Measurements from ENCODE around the gene OGDHL.

OGDHL gene

DNA sequence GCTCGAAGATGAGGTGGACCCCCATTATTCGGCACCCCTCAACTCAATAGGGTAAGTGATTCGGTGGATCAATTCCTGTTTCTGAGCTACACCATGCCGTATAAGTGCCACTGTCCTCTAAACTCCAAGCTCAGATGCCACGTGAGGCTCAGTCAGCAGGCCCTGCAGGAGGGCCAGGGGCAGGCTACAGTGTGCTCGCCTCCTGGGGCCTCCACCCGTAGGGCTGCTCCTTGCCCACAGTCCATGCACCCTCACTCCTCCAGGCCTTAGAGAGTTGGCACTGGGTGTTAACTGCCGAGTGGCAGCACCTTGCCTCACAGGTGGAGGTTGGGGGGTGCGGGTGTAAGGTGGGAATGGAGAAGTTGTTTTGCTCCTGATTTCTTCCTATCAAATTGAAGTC is 70.5 kb downstream of the OGDHL start:
- peaks cover 24% of the 10 kb centered on the region for H3K27me3 ChIP-seq (ENCODE audit: insufficient read depth, poor library complexity, severe bottlenecking)
- TF ChIP-seq SPI1 (IDR thresholded peaks at IDR 0.05; ENCODE audit: borderline replicate concordance, low read depth) (no peak), GABPA (IDR thresholded peaks at IDR 0.05; ENCODE audit: low read depth) (no peak), POLR2AphosphoS5 (IDR thresholded peaks at IDR 0.05; ENCODE audit: low read depth) (no peak)
- TF ChIP-seq, protein P1, sequence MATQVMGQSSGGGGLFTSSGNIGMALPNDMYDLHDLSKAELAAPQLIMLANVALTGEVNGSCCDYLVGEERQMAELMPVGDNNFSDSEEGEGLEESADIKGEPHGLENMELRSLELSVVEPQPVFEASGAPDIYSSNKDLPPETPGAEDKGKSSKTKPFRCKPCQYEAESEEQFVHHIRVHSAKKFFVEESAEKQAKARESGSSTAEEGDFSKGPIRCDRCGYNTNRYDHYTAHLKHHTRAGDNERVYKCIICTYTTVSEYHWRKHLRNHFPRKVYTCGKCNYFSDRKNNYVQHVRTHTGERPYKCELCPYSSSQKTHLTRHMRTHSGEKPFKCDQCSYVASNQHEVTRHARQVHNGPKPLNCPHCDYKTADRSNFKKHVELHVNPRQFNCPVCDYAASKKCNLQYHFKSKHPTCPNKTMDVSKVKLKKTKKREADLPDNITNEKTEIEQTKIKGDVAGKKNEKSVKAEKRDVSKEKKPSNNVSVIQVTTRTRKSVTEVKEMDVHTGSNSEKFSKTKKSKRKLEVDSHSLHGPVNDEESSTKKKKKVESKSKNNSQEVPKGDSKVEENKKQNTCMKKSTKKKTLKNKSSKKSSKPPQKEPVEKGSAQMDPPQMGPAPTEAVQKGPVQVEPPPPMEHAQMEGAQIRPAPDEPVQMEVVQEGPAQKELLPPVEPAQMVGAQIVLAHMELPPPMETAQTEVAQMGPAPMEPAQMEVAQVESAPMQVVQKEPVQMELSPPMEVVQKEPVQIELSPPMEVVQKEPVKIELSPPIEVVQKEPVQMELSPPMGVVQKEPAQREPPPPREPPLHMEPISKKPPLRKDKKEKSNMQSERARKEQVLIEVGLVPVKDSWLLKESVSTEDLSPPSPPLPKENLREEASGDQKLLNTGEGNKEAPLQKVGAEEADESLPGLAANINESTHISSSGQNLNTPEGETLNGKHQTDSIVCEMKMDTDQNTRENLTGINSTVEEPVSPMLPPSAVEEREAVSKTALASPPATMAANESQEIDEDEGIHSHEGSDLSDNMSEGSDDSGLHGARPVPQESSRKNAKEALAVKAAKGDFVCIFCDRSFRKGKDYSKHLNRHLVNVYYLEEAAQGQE (IDR thresholded peaks at IDR 0.05; ENCODE audit: insufficient replicate concordance, low read depth), result no peak
- TF ChIP-seq, protein P2, sequence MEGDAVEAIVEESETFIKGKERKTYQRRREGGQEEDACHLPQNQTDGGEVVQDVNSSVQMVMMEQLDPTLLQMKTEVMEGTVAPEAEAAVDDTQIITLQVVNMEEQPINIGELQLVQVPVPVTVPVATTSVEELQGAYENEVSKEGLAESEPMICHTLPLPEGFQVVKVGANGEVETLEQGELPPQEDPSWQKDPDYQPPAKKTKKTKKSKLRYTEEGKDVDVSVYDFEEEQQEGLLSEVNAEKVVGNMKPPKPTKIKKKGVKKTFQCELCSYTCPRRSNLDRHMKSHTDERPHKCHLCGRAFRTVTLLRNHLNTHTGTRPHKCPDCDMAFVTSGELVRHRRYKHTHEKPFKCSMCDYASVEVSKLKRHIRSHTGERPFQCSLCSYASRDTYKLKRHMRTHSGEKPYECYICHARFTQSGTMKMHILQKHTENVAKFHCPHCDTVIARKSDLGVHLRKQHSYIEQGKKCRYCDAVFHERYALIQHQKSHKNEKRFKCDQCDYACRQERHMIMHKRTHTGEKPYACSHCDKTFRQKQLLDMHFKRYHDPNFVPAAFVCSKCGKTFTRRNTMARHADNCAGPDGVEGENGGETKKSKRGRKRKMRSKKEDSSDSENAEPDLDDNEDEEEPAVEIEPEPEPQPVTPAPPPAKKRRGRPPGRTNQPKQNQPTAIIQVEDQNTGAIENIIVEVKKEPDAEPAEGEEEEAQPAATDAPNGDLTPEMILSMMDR (IDR thresholded peaks at IDR 0.05; ENCODE audit: insufficient read depth, low read length), result no peak
- no peak overlapping the region for H3K4me3 ChIP-seq (replicated peaks; ENCODE audit: insufficient read depth, low read length)
- DNase-seq (ENCODE audit: low read depth in 1 of 2, low spot score in 1 of 2), result no peak
- no peak overlapping the region for H3K27ac ChIP-seq (replicated peaks)

DNA sequence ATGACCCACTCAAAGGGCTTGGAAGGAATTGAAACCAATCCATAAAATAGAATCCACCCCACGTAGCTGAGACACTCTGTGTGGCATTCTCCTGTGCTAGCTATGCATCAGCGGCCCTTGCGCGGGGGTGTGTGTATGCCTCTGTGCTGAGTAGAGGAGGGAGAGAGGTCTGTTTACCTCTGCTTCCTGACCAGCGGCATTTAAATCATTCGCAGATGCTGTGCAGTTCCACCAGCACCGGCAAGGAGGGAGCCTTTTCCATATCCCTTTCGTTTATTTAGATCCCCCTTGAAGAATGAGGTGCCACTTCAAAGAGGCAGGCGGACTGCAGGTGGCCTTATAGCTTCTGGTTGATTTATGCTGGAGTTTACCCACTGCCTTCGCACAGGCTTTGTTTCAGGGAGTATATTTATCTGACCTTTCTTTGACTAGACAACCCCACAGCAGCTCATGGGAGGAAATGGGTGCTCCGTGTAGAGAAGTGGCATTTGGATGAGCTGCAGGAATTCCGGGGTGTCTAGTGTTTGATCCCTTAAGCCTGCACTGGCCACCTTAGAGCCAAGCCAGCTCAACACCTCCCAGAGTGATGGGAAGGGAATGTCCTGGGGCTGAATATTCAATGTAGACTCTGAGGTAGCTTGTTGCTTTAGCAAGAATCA is 71.3 kb downstream of the OGDHL start:
- TF ChIP-seq, protein P2 (IDR thresholded peaks at IDR 0.05; ENCODE audit: insufficient read depth, low read length), result no peak
- no peak for TF ChIP-seq SPI1 (IDR thresholded peaks at IDR 0.05; ENCODE audit: borderline replicate concordance, low read depth)
- no peak for TF ChIP-seq POLR2AphosphoS5 (IDR thresholded peaks at IDR 0.05; ENCODE audit: low read depth)
- TF ChIP-seq, protein P1 (IDR thresholded peaks at IDR 0.05; ENCODE audit: insufficient replicate concordance, low read depth), result no peak
- TF ChIP-seq GABPA (IDR thresholded peaks at IDR 0.05; ENCODE audit: low read depth), result no peak
- no peak overlapping the region for H3K4me3 ChIP-seq (replicated peaks; ENCODE audit: insufficient read depth, low read length)
- peaks cover 24% of the 10 kb centered on the region for H3K27me3 ChIP-seq (ENCODE audit: insufficient read depth, poor library complexity, severe bottlenecking)
- H3K27ac ChIP-seq (replicated peaks), result no peak overlapping the region
- no peak for DNase-seq (ENCODE audit: low read depth in 1 of 2, low spot score in 1 of 2)

DNA sequence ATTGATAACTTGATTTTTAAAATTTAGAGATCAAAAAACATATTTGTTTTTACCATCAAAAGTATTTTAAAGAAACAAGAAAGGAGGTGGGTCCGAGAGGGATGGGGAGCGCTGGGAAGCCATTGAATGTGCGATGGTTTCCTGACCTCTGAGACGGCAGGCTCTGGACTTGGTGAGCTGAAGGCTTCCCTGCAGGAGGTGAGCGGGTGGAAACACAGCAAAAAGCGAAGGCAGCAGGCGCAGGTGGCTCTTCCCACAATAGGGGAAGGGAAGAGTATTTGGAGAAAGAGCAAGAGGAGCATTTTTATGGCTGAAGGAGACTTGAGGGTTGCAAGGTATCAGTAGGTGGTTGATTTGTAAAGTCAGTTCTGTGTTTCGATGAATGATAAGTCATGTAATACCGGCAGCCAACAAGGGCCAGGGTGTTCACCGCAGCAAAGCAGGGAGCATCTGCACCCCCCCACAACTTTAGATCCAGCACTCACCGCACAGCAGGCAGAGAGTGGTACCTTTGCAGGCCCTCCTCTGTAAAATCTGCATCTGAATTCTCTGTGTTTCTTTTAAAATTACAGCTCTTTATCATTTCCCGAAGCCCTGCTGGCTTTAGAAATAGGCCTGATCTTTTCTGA is 72.1 kb downstream of the OGDHL start:
- Histone ChIP-seq H3K4me3 (replicated peaks; ENCODE audit: insufficient read depth, low read length) (no peak overlapping the region), H3K27me3 (ENCODE audit: insufficient read depth, poor library complexity, severe bottlenecking) (peaks cover 24% of the 10 kb centered on the region), H3K27ac (replicated peaks) (no peak overlapping the region)
- DNase-seq (ENCODE audit: low read depth in 1 of 2, low spot score in 1 of 2), result no peak
- TF ChIP-seq, protein P1 (IDR thresholded peaks at IDR 0.05; ENCODE audit: insufficient replicate concordance, low read depth), result no peak
- TF ChIP-seq POLR2AphosphoS5 (IDR thresholded peaks at IDR 0.05; ENCODE audit: low read depth) (no peak), SPI1 (IDR thresholded peaks at IDR 0.05; ENCODE audit: borderline replicate concordance, low read depth) (no peak), GABPA (IDR thresholded peaks at IDR 0.05; ENCODE audit: low read depth) (no peak)
- TF ChIP-seq, protein P2 (IDR thresholded peaks at IDR 0.05; ENCODE audit: insufficient read depth, low read length), result no peak
